GM23338 (cell line): ENCODE results near the gene FRK. TPM values are rescaled to one million over a fixed set of nuclear protein-coding genes. Genes with fewer than 3 reads are reported as not detected.

Experiments
- ATAC-seq: fragments of 200-7000 bp; cut with Tn5 transposase; 3 replicates; pipeline ENCODE4 v1.9.1; 2020
- DNase-seq: peaks from one replicate; pipeline ENCODE4 v3.0.0-alpha.2; 2015; ENCODE audit warnings: low spot score
- H2AFZ ChIP-seq: fragments of 200-600 bp; sonication (generic); 2 replicates; pipeline ENCODE4 v1.8.0; 2016; ENCODE audit warnings: antibody characterized with exemption, mild to moderate bottlenecking, moderate library complexity
- H3F3A ChIP-seq: fragments of 200-600 bp; sonication (generic); replicated peaks from 2 replicates; pipeline ENCODE4 v1.8.0; 2017; ENCODE audit warnings: antibody characterized with exemption, mixed run types, low read depth
- H3K27ac ChIP-seq: fragments of 200-600 bp; sonication (generic); 2 replicates; pipeline ENCODE4 v1.6.1; 2016; ENCODE audit warnings: low read depth
- H3K27me3 ChIP-seq: fragments of 200-600 bp; sonication (generic); 2 replicates; pipeline ENCODE4 v1.8.0; 2016; ENCODE audit warnings: mild to moderate bottlenecking, mixed run types, moderate library complexity; ENCODE audit not compliant: insufficient read depth
- H3K36me3 ChIP-seq: fragments of 200-600 bp; sonication (generic); 2 replicates; pipeline ENCODE4 v1.8.0; 2016; ENCODE audit warnings: mild to moderate bottlenecking; ENCODE audit not compliant: insufficient read depth
- H3K4me1 ChIP-seq: fragments of 200-600 bp; sonication (generic); 2 replicates; pipeline ENCODE4 v1.8.0; 2016; ENCODE audit warnings: mild to moderate bottlenecking, moderate library complexity; ENCODE audit not compliant: insufficient read depth
- H3K4me2 ChIP-seq: fragments of 200-600 bp; sonication (generic); 2 replicates; pipeline ENCODE4 v1.7.1; 2017; ENCODE audit warnings: mixed run types
- H3K4me3 ChIP-seq: fragments of 200-600 bp; sonication (generic); 2 replicates; pipeline ENCODE4 v1.6.1; 2016; ENCODE audit warnings: mixed run types
- H3K79me2 ChIP-seq: fragments of 200-600 bp; sonication (generic); replicated peaks from 2 replicates; pipeline ENCODE4 v1.8.0; 2017; ENCODE audit warnings: mild to moderate bottlenecking; ENCODE audit not compliant: insufficient read depth
- H3K9me2 ChIP-seq: fragments of 200-600 bp; sonication (generic); 2 replicates; pipeline ENCODE4 v1.8.0; 2017; ENCODE audit not compliant: insufficient read depth
- H4K20me1 ChIP-seq: fragments of 200-600 bp; sonication (generic); replicated peaks from 2 replicates; pipeline ENCODE4 v1.8.0; 2017; ENCODE audit warnings: mild to moderate bottlenecking; ENCODE audit not compliant: insufficient read depth
- H3K27ac Mint-ChIP-seq: 2 replicates; pipeline ENCODE4 v1.8.0; 2020; ENCODE audit warnings: inconsistent platforms, mild to moderate bottlenecking, moderate library complexity, mixed read lengths
- H3K27me3 Mint-ChIP-seq: 3 replicates; pipeline ENCODE4 v1.8.0; 2022; ENCODE audit warnings: low read depth, mild to moderate bottlenecking, moderate library complexity, mixed read lengths, inconsistent platforms; ENCODE audit not compliant: insufficient read depth, poor library complexity
- H3K36me3 Mint-ChIP-seq: 3 replicates; pipeline ENCODE4 v1.8.0; 2021; ENCODE audit warnings: low read depth, mild to moderate bottlenecking, inconsistent platforms, moderate library complexity, mixed read lengths
- H3K4me1 Mint-ChIP-seq: 3 replicates; pipeline ENCODE4 v1.8.0; 2020; ENCODE audit warnings: mild to moderate bottlenecking, inconsistent platforms, mixed read lengths
- H3K4me3 Mint-ChIP-seq: 3 replicates; pipeline ENCODE4 v1.8.0; 2021; ENCODE audit warnings: moderate library complexity, mild to moderate bottlenecking, inconsistent platforms, mixed read lengths
- H3K9me3 Mint-ChIP-seq: 3 replicates; pipeline ENCODE4 v1.8.0; 2020; ENCODE audit warnings: moderate library complexity, mild to moderate bottlenecking, inconsistent platforms, mixed read lengths
- CREB1 ChIP-seq: fragments of 250-450 bp; sonication (Bioruptor Pico); IDR thresholded peaks from 2 replicates; pipeline ENCODE4 v1.5.0; 2020; ENCODE audit warnings: low read depth, mild to moderate bottlenecking, moderate library complexity
- ETS1 ChIP-seq: IDR thresholded peaks from 2 replicates; pipeline ENCODE4 v1.6.1; 2016; ENCODE audit warnings: antibody characterized with exemption
- EZH2 ChIP-seq: fragments of 200-600 bp; sonication (generic); IDR thresholded peaks from one replicate; pipeline ENCODE4 v1.8.0; 2017; ENCODE audit warnings: antibody characterized with exemption, mild to moderate bottlenecking, low read depth; ENCODE audit not compliant: unreplicated experiment
- EZH2phosphoT487 ChIP-seq: fragments of 200-600 bp; sonication (generic); IDR thresholded peaks from one replicate; pipeline ENCODE4 v1.8.1; 2018; ENCODE audit warnings: antibody characterized with exemption; ENCODE audit not compliant: unreplicated experiment
- NANOG ChIP-seq: IDR thresholded peaks from 2 replicates; pipeline ENCODE4 v1.6.1; 2016; ENCODE audit warnings: antibody characterized with exemption, borderline replicate concordance
- POLR2AphosphoS5 ChIP-seq: IDR thresholded peaks from 2 replicates; pipeline ENCODE4 v1.6.1; 2016; ENCODE audit warnings: antibody characterized with exemption, low read depth
- STAT1 ChIP-seq: IDR thresholded peaks from one replicate; pipeline ENCODE4 v1.6.1; 2016; ENCODE audit warnings: antibody characterized with exemption; ENCODE audit not compliant: unreplicated experiment
- ZNF331 ChIP-seq: fragments of 250-450 bp; sonication (Bioruptor Pico); IDR thresholded peaks from 2 replicates; pipeline ENCODE4 v1.5.0; 2020; ENCODE audit warnings: low read depth, mild to moderate bottlenecking, moderate library complexity
- polyA plus RNA-seq: library from polyadenylated mRNA; unstranded; fragments of >200 nt; fragmentation: Nextera tagmentation; extraction: Ambion mirVana; gene quantifications from 2 replicates; pipeline ENCODE4 v1.2.1, GENCODE V29; 2016
- total RNA-seq: library from RNA; depleted of rRNA; stranded (reverse); fragments of >200 nt; shearing (Covaris generic); gene quantifications from 2 replicates; pipeline ENCODE4 v1.2.3, GENCODE V29; 2014
- TF ChIP-seq, protein P1 (sequence below), 2 experiments: fragments of 200-600 bp in 1 of 2; sonication (generic) in 1 of 2; conservative IDR thresholded peaks; 2 replicates each; pipeline versions ENCODE4 v1.5.1 to v1.6.1; 2016 to 2017; ENCODE audit warnings: antibody characterized with exemption in 2 of 2, low read depth in 2 of 2, mild to moderate bottlenecking in 2 of 2, moderate library complexity in 1 of 2
- TF ChIP-seq, protein P2 (sequence below): IDR thresholded peaks from one replicate; pipeline ENCODE4 v1.6.1; 2018; ENCODE audit warnings: antibody characterized with exemption; ENCODE audit not compliant: unreplicated experiment

The FRK gene
- total and polyA plus RNA-seq, 2 experiments from 2014 or later, result 0.06 to 0.24 TPM

DNA sequence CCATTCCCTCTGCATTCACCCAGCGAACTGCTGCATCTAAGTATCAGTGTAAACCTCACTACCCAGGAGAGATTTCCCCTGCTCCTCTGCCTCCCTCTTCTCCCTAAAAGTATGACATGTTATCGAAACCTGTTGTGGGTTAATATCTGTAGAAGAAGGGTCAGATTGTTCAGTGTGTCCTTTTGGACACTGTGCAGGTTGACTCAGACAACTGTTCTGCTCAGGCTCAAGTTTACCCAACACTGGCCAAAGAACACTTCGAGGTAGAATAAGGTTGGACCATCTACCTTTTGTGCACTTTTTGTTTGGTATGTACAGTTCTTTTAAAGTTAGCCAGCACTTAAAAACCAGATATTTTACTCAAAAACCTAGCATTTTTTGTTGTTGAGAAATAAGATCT lies 44.6 kb upstream of the FRK start (continued):
- TF ChIP-seq, protein P1, sequence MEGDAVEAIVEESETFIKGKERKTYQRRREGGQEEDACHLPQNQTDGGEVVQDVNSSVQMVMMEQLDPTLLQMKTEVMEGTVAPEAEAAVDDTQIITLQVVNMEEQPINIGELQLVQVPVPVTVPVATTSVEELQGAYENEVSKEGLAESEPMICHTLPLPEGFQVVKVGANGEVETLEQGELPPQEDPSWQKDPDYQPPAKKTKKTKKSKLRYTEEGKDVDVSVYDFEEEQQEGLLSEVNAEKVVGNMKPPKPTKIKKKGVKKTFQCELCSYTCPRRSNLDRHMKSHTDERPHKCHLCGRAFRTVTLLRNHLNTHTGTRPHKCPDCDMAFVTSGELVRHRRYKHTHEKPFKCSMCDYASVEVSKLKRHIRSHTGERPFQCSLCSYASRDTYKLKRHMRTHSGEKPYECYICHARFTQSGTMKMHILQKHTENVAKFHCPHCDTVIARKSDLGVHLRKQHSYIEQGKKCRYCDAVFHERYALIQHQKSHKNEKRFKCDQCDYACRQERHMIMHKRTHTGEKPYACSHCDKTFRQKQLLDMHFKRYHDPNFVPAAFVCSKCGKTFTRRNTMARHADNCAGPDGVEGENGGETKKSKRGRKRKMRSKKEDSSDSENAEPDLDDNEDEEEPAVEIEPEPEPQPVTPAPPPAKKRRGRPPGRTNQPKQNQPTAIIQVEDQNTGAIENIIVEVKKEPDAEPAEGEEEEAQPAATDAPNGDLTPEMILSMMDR (conservative IDR thresholded peaks at IDR 0.05; ENCODE audit: low read depth in 2 of 2), result no peak
- TF ChIP-seq, protein P2, sequence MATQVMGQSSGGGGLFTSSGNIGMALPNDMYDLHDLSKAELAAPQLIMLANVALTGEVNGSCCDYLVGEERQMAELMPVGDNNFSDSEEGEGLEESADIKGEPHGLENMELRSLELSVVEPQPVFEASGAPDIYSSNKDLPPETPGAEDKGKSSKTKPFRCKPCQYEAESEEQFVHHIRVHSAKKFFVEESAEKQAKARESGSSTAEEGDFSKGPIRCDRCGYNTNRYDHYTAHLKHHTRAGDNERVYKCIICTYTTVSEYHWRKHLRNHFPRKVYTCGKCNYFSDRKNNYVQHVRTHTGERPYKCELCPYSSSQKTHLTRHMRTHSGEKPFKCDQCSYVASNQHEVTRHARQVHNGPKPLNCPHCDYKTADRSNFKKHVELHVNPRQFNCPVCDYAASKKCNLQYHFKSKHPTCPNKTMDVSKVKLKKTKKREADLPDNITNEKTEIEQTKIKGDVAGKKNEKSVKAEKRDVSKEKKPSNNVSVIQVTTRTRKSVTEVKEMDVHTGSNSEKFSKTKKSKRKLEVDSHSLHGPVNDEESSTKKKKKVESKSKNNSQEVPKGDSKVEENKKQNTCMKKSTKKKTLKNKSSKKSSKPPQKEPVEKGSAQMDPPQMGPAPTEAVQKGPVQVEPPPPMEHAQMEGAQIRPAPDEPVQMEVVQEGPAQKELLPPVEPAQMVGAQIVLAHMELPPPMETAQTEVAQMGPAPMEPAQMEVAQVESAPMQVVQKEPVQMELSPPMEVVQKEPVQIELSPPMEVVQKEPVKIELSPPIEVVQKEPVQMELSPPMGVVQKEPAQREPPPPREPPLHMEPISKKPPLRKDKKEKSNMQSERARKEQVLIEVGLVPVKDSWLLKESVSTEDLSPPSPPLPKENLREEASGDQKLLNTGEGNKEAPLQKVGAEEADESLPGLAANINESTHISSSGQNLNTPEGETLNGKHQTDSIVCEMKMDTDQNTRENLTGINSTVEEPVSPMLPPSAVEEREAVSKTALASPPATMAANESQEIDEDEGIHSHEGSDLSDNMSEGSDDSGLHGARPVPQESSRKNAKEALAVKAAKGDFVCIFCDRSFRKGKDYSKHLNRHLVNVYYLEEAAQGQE, result no peak
- TF ChIP-seq EZH2, result no peak
- no peak for TF ChIP-seq POLR2AphosphoS5
- TF ChIP-seq STAT1, result no peak
- no peak for TF ChIP-seq CREB1 (CRISPR knock-in tag)
- no peak for TF ChIP-seq NANOG
- no peak for TF ChIP-seq ETS1

GRCh38 chr6:116104636-116105035 lies 43.9 kb upstream of the FRK start:
- Histone ChIP-seq H3K79me2 (peaks cover 34% of the 10 kb centered on the region), H3K27me3 (peaks cover 4% of the 10 kb centered on the region; the same call in 1 of the 2 replicates), H3K27ac (no peak overlapping the region), H4K20me1 (no peaks in the 10 kb centered on the region), H3K4me3 (no peak overlapping the region), H3K4me2 (no peak overlapping the region), H2AFZ (no peak overlapping the region), H3K36me3 (peaks cover 8% of the 10 kb centered on the region; the same call in 1 of the 2 replicates), H3K4me1 (peaks cover 42% of the 10 kb centered on the region), H3K9me2 (no peaks in the 10 kb centered on the region), H3F3A (no peaks in the 10 kb centered on the region; the same call in 1 of the 2 replicates)
- DNase-seq (no peak), ATAC-seq (no peak)
- Mint-ChIP-seq H3K4me3 (no peak overlapping the region; the same call in 2 of the 3 replicates), H3K27ac (no peak overlapping the region), H3K36me3 (peaks cover 21% of the 10 kb centered on the region), H3K9me3 (no peaks in the 10 kb centered on the region), H3K4me1 (peaks cover 72% of the 10 kb centered on the region), H3K27me3 (peaks cover 7% of the 10 kb centered on the region)
- TF ChIP-seq, protein P2, result no peak
- TF ChIP-seq EZH2phosphoT487 (no peak), ZNF331 (no peak)
- TF ChIP-seq, protein P1 (conservative IDR thresholded peaks at IDR 0.05; ENCODE audit: low read depth in 2 of 2), result no peak
